Measurements from ENCODE around the gene CALN1. TPM values are rescaled to one million over a fixed set of nuclear protein-coding genes. Genes with fewer than 3 reads are reported as not detected.

CALN1 gene
- total RNA-seq, 1 experiment from 2014 or later: 0.05 TPM

DNA sequence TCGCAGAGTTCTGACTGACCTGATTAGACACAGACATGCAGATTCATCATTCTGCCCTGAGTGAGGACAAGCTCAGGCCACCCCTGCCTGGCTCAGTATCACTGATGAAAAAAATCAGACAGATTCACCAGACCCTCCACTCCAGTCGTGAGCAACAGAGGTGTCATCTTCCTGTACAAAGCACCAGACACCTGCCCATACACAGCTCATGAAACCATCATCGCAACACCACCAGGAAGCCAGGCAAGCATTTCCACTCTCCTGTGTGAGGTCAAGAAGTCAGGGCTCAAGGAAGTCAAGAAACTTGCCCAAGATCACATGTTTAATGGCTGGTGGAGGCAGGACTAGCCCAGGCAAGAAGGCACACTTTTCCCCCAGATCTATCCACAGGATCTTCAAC is 163.0 kb downstream of the CALN1 start:
- TF ChIP-seq, protein P1, sequence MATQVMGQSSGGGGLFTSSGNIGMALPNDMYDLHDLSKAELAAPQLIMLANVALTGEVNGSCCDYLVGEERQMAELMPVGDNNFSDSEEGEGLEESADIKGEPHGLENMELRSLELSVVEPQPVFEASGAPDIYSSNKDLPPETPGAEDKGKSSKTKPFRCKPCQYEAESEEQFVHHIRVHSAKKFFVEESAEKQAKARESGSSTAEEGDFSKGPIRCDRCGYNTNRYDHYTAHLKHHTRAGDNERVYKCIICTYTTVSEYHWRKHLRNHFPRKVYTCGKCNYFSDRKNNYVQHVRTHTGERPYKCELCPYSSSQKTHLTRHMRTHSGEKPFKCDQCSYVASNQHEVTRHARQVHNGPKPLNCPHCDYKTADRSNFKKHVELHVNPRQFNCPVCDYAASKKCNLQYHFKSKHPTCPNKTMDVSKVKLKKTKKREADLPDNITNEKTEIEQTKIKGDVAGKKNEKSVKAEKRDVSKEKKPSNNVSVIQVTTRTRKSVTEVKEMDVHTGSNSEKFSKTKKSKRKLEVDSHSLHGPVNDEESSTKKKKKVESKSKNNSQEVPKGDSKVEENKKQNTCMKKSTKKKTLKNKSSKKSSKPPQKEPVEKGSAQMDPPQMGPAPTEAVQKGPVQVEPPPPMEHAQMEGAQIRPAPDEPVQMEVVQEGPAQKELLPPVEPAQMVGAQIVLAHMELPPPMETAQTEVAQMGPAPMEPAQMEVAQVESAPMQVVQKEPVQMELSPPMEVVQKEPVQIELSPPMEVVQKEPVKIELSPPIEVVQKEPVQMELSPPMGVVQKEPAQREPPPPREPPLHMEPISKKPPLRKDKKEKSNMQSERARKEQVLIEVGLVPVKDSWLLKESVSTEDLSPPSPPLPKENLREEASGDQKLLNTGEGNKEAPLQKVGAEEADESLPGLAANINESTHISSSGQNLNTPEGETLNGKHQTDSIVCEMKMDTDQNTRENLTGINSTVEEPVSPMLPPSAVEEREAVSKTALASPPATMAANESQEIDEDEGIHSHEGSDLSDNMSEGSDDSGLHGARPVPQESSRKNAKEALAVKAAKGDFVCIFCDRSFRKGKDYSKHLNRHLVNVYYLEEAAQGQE (IDR thresholded peaks at IDR 0.05; ENCODE audit: insufficient read depth in 1 of 2, low read depth in 2 of 2, low read length in 1 of 2): no peak
- TF ChIP-seq, protein P2, sequence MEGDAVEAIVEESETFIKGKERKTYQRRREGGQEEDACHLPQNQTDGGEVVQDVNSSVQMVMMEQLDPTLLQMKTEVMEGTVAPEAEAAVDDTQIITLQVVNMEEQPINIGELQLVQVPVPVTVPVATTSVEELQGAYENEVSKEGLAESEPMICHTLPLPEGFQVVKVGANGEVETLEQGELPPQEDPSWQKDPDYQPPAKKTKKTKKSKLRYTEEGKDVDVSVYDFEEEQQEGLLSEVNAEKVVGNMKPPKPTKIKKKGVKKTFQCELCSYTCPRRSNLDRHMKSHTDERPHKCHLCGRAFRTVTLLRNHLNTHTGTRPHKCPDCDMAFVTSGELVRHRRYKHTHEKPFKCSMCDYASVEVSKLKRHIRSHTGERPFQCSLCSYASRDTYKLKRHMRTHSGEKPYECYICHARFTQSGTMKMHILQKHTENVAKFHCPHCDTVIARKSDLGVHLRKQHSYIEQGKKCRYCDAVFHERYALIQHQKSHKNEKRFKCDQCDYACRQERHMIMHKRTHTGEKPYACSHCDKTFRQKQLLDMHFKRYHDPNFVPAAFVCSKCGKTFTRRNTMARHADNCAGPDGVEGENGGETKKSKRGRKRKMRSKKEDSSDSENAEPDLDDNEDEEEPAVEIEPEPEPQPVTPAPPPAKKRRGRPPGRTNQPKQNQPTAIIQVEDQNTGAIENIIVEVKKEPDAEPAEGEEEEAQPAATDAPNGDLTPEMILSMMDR (IDR thresholded peaks at IDR 0.05): no peak
- no peak for TF ChIP-seq TCF7L2 (IDR thresholded peaks at IDR 0.05; ENCODE audit: low read depth, low read length)
- TF ChIP-seq POLR2AphosphoS5 (IDR thresholded peaks at IDR 0.05; ENCODE audit: low read depth, low read length): no peak
- no peak for TF ChIP-seq SIN3A (IDR thresholded peaks at IDR 0.05; ENCODE audit: borderline replicate concordance, insufficient read depth, low read depth, low read length)
- Histone ChIP-seq H3K27me3 (ENCODE audit: control insufficient read depth, insufficient read depth, low read length) (peaks cover under 1% of the 10 kb centered on the region; the same call in 1 of the 2 replicates), H3K27ac (ENCODE audit: low read length) (no peak overlapping the region), H3K4me3 (ENCODE audit: low read depth in 2 of 2, low read length in 2 of 2) (no peak overlapping the region), H3K36me3 (ENCODE audit: control insufficient read depth, insufficient read depth, low read length) (no peaks in the 10 kb centered on the region), H3K9me3 (ENCODE audit: control insufficient read depth, insufficient read depth, low read depth, low read length) (no peaks in the 10 kb centered on the region), H3K4me1 (ENCODE audit: control insufficient read depth, insufficient read depth, low read length) (no peaks in the 10 kb centered on the region)
- CTCF ChIA-PET: no interaction called here
- POLR2A ChIA-PET: no interaction called here
- no TSS peak for BruUV-seq (replicated peaks)
- DNase-seq (ENCODE audit: low read depth, low spot score) (no peak), ATAC-seq (no peak)
- intact Hi-C loops (cut with micrococcal nuclease; ENCODE audit: unreplicated experiment) (no loop called here), in situ Hi-C loops (cut with HindIII; ENCODE audit: low pct_unique_long_range_greater_than_20kb, low sequenced_read_pairs) (no loop called here)

DNA sequence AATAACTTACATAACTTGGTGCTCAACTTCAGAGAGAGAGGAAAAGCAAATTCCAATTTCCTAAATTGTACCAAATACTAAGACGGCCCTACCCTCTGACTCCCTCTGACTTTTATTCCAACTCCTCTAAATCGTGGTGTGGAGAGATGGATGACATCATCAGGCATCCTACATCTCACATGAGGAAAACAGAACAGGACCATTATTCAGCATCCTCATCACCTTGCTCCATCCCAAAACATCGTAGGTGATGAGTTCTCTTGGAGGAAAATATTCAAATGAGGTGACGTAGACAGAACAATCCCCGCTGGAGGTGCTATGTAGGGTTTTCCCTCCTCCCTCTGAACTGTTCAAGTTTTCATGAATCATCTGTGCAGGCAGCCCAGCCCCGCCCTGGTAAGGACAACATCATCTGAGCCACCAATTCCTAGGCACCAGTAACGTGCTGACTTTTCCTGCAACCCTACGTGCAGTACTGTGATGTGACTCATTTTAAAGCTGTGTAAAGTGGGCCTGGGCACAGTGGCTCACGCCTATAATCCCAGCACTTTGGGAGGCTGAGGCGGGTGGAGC is 167.2 kb downstream of the CALN1 start:
- Histone ChIP-seq H3K4me3 (ENCODE audit: low read depth in 2 of 2, low read length in 2 of 2) (no peak overlapping the region), H3K27ac (ENCODE audit: low read length) (no peak overlapping the region), H3K9me3 (ENCODE audit: control insufficient read depth, insufficient read depth, low read depth, low read length) (no peaks in the 10 kb centered on the region), H3K4me1 (ENCODE audit: control insufficient read depth, insufficient read depth, low read length) (no peaks in the 10 kb centered on the region), H3K27me3 (ENCODE audit: control insufficient read depth, insufficient read depth, low read length) (peaks cover 4% of the 10 kb centered on the region; the same call in 1 of the 2 replicates), H3K36me3 (ENCODE audit: control insufficient read depth, insufficient read depth, low read length) (no peaks in the 10 kb centered on the region)
- no peak for ATAC-seq
- ChIA-PET CTCF (interaction anchor here (0.7 kb wide), 1 partner anchor 82 kb away, joined by 6 read pairs; no protein-coding TSS in a partner anchor), POLR2A (interaction anchor here (0.6 kb wide), 1 partner anchor 256 kb away, joined by 8 read pairs; no protein-coding TSS in a partner anchor)
- no peak for TF ChIP-seq SIN3A (IDR thresholded peaks at IDR 0.05; ENCODE audit: borderline replicate concordance, insufficient read depth, low read depth, low read length)
- TF ChIP-seq TCF7L2 (IDR thresholded peaks at IDR 0.05; ENCODE audit: low read depth, low read length): no peak
- TF ChIP-seq, protein P2 (IDR thresholded peaks at IDR 0.05): no peak
- TF ChIP-seq POLR2AphosphoS5 (IDR thresholded peaks at IDR 0.05; ENCODE audit: low read depth, low read length): no peak
- TF ChIP-seq, protein P1 (IDR thresholded peaks at IDR 0.05; ENCODE audit: insufficient read depth in 1 of 2, low read depth in 2 of 2, low read length in 1 of 2): no peak
- no peak for DNase-seq (ENCODE audit: low read depth, low spot score)
- in situ Hi-C loops (cut with HindIII; ENCODE audit: low pct_unique_long_range_greater_than_20kb, low sequenced_read_pairs) (no loop called here), intact Hi-C loops (cut with micrococcal nuclease; ENCODE audit: unreplicated experiment) (no loop called here)
- BruUV-seq (replicated peaks): no TSS peak

Data from Panc1 (cell line).